PC-9 (cell line): ENCODE data around the gene RNASET2. TPM values are rescaled to one million over a fixed set of nuclear protein-coding genes. Genes with fewer than 3 reads are reported as not detected.

Source experiments
- BruUV-seq: library from RNA; stranded (reverse); fragments of 400-500 nt; replicated peaks from 2 replicates; lab custom pipeline; 2021; lab: Mats Ljungman, UMichigan
- CTCF ChIA-PET: fragments of 300-600 bp; sonication (Branson Sonifier 250); formaldehyde crosslinking; loops from one replicate; lab custom pipeline; 2022; ENCODE audit warnings: antibody characterized with exemption; lab: Charles Lee
- POLR2A ChIA-PET: fragments of 300-600 bp; sonication (Branson Sonifier 250); formaldehyde crosslinking; loops from one replicate; lab custom pipeline; 2022; ENCODE audit warnings: antibody characterized with exemption; ENCODE audit not compliant: unreplicated experiment; lab: Charles Lee
- DNase-seq, 2 experiments: peaks; one replicate each; pipeline versions ENCODE4 v3.0.0 to v3.0.0-alpha.2; 2015 to 2022; ENCODE audit warnings: mixed read lengths in 1 of 2
- H2AFZ ChIP-seq: fragments of 200-600 bp; sonication (generic); 2 replicates; pipeline ENCODE4 v1.8.1; 2017; ENCODE audit warnings: antibody characterized with exemption
- H3F3A ChIP-seq: fragments of 200-600 bp; sonication (generic); 2 replicates; pipeline ENCODE4 v1.8.1; 2017; ENCODE audit warnings: antibody characterized with exemption, mild to moderate bottlenecking, low read depth; ENCODE audit not compliant: insufficient read depth
- H3K27ac ChIP-seq: fragments of 200-600 bp; sonication (generic); 2 replicates; pipeline ENCODE4 v1.6.1; 2016; ENCODE audit warnings: mixed run types
- H3K27me3 ChIP-seq: fragments of 200-600 bp; sonication (generic); 2 replicates; pipeline ENCODE4 v1.6.1; 2016; ENCODE audit warnings: low read depth, mixed run types; ENCODE audit not compliant: insufficient read depth
- H3K36me3 ChIP-seq: fragments of 200-600 bp; sonication (generic); 2 replicates; pipeline ENCODE4 v1.6.1; 2016; ENCODE audit warnings: low read depth, mixed run types
- H3K4me1 ChIP-seq: fragments of 200-600 bp; sonication (generic); replicated peaks from 2 replicates; pipeline ENCODE4 v1.6.1; 2016; ENCODE audit warnings: mixed run types; ENCODE audit not compliant: insufficient read depth
- H3K4me2 ChIP-seq: fragments of 200-600 bp; sonication (generic); 2 replicates; pipeline ENCODE4 v1.6.1; 2017; ENCODE audit warnings: mixed run types
- H3K4me3 ChIP-seq: fragments of 200-600 bp; sonication (generic); 2 replicates; pipeline ENCODE4 v1.6.1; 2016; ENCODE audit warnings: mixed run types
- H3K79me2 ChIP-seq: fragments of 200-600 bp; sonication (generic); 2 replicates; pipeline ENCODE4 v1.6.1; 2017; ENCODE audit warnings: low read depth, mixed run types
- H3K9me2 ChIP-seq: fragments of 200-600 bp; sonication (generic); 2 replicates; pipeline ENCODE4 v1.8.1; 2017; ENCODE audit warnings: mild to moderate bottlenecking; ENCODE audit not compliant: insufficient read depth
- H3K9me3 ChIP-seq: fragments of 200-600 bp; sonication (generic); 2 replicates; pipeline ENCODE4 v1.8.1; 2016; ENCODE audit warnings: low read depth; ENCODE audit not compliant: insufficient read depth
- H4K20me1 ChIP-seq: fragments of 200-600 bp; sonication (generic); 2 replicates; pipeline ENCODE4 v1.8.1; 2017; ENCODE audit not compliant: insufficient read depth
- CTCF ChIP-seq: fragments of 200-600 bp; sonication (generic); conservative IDR thresholded peaks from 2 replicates; pipeline ENCODE4 v1.6.1; 2017; ENCODE audit warnings: mixed run types, antibody characterized with exemption, mild to moderate bottlenecking, moderate library complexity
- EZH2 ChIP-seq: fragments of 200-600 bp; sonication (generic); IDR thresholded peaks from 2 replicates; pipeline ENCODE4 v1.8.0; 2017; ENCODE audit warnings: antibody characterized with exemption, low read depth
- intact Hi-C: fragments of 100-400 bp; cut with micrococcal nuclease; formaldehyde crosslinking; loops from one replicate; pipeline ENCODE4 v1.10.0; 2022; ENCODE audit not compliant: unreplicated experiment
- total RNA-seq: library from RNA; stranded (reverse); gene quantifications from 2 replicates; pipeline ENCODE4 v1.2.3, GENCODE V29; 2021

RNASET2 gene
- total RNA-seq, 1 experiment from 2014 or later, result 16.3 TPM

GRCh38 chr6:166936079-166936787 is 20.1 kb downstream of the RNASET2 start:
- intact Hi-C loops, result no loop called here
- ChIA-PET CTCF (no interaction called here), POLR2A (no interaction called here)
- H3K27me3 ChIP-seq, result no peaks in the 10 kb centered on the region
- no peak overlapping the region for H2AFZ ChIP-seq
- no peak overlapping the region for H3K4me2 ChIP-seq
- H3K9me3 ChIP-seq, result no peaks in the 10 kb centered on the region
- no TSS peak for BruUV-seq
- DNase-seq, result no peak
- H3K4me3 ChIP-seq, result no peak overlapping the region
- no peaks in the 10 kb centered on the region for H3K9me2 ChIP-seq
- no peak overlapping the region for H3K27ac ChIP-seq
- TF ChIP-seq CTCF (no peak), EZH2 (no peak)
- no peaks in the 10 kb centered on the region for H4K20me1 ChIP-seq
- H3K79me2 ChIP-seq, result no peaks in the 10 kb centered on the region
- H3K36me3 ChIP-seq, result no peaks in the 10 kb centered on the region
- peaks cover 17% of the 10 kb centered on the region; the same call in 1 of the 2 replicates for H3F3A ChIP-seq
- H3K4me1 ChIP-seq, result peaks cover 13% of the 10 kb centered on the region

- Histone ChIP-seq H4K20me1 (no peaks in the 10 kb centered on the region), H3K9me3 (no peaks in the 10 kb centered on the region), H3K4me2 (no peak overlapping the region), H3K9me2 (no peaks in the 10 kb centered on the region), H3K36me3 (no peaks in the 10 kb centered on the region), H3K27me3 (no peaks in the 10 kb centered on the region), H3F3A (peaks cover 11% of the 10 kb centered on the region; the same call in 1 of the 2 replicates), H3K27ac (no peak overlapping the region), H2AFZ (no peak overlapping the region), H3K4me3 (no peak overlapping the region), H3K4me1 (peaks cover 6% of the 10 kb centered on the region), H3K79me2 (no peaks in the 10 kb centered on the region)
- BruUV-seq, result no TSS peak
- TF ChIP-seq EZH2 (no peak), CTCF (no peak)
- ChIA-PET POLR2A (no interaction called here), CTCF (no interaction called here)
- DNase-seq, result no peak
- intact Hi-C loops, result no loop called here
Measured at GRCh38 chr6:166935353-166935752, 21.0 kb downstream of the RNASET2 start.

- H3K36me3 ChIP-seq, result no peaks in the 10 kb centered on the region
- H2AFZ ChIP-seq, result no peak overlapping the region
- H3K9me3 ChIP-seq, result no peaks in the 10 kb centered on the region
- POLR2A ChIA-PET, result no interaction called here
- CTCF ChIA-PET, result no interaction called here
- intact Hi-C loops, result no loop called here
- TF ChIP-seq CTCF (no peak), EZH2 (no peak)
- H3K9me2 ChIP-seq, result no peaks in the 10 kb centered on the region
- no peak for DNase-seq
- no peak overlapping the region for H3K4me2 ChIP-seq
- H3K27ac ChIP-seq, result no peak overlapping the region
- H3K27me3 ChIP-seq, result no peaks in the 10 kb centered on the region
- H3K4me1 ChIP-seq, result no peaks in the 10 kb centered on the region
- BruUV-seq, result no TSS peak
- H3K79me2 ChIP-seq, result no peaks in the 10 kb centered on the region
- no peaks in the 10 kb centered on the region for H4K20me1 ChIP-seq
- H3F3A ChIP-seq, result peaks cover 6% of the 10 kb centered on the region; the same call in 1 of the 2 replicates
- no peak overlapping the region for H3K4me3 ChIP-seq
Measured at GRCh38 chr6:166934174-166934573, 22.2 kb downstream of the RNASET2 start.
